ENCODE measurements around the gene TRPV3. TPM values are rescaled to one million over a fixed set of nuclear protein-coding genes. Genes with fewer than 3 reads are reported as not detected.
"Not testable (repeated sequence)": the region's sequence is repeated elsewhere in the genome, so short reads cannot be mapped to it uniquely, and the experiment has no call there.

The TRPV3 gene
- total RNA-seq, 1 donor from 2014 or later = 1.3 TPM

DNA sequence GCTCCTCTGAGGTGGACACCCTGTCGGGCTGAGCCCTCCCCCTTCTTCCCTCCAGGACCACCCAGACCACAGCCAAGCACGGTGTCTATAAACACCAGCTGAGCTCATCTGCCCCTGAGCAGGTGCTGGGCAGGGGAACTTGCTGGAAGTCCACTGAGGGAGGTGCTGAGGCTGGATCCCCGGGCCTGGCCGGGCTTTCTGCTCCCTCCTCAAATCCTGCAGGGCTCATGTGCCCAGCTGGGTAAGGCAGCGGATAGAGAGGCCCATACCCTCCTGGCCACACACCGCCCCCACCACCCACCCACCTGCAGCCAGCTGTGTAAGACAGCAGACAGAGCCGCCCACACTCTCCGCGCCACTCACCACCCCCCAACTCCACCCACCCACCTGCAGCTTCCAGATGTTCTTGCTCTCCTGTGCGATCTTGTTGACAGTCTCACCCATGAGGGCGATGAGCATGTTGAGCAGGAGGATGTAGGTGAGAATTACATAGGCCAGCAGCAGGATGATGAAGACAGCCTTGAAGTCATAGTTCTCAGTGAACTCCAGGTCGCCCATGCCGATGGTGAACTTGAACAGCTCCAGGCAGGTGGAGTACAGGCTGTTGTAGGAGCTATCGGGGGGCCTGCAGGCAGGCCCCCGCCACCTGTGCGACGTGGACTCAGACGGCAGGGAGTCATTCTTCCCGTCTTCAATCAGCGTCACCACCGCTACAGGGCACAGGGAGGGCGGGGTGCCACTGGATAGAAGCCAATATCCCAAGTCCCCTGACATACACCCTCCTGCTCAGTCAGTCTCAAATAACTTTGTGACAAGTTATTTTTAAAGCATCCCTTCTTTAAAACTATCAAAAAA, 15.9 kb upstream of the TRPV3 start:
- no peak for ATAC-seq

DNA sequence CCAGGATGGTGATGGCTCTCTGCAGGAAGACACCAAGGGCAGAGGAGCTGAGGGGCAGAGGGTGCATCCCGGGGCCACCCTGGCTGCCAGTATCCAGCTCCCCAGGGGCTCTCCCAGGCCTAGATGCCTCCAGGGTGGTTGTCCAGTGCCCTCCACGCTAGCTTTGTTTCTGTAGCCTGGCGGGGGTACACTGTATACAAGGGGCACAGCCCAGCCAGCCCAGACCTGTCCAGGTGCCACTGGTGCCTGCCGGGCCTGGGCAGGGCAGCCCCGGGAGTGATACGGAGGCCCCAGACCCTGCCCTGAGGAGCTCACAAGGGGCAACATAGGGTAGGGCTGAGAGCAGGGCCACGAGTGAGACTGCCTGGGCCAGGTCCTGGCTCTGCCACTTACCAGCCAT, 14.6 kb upstream of the TRPV3 start:
- ATAC-seq = no peak

DNA sequence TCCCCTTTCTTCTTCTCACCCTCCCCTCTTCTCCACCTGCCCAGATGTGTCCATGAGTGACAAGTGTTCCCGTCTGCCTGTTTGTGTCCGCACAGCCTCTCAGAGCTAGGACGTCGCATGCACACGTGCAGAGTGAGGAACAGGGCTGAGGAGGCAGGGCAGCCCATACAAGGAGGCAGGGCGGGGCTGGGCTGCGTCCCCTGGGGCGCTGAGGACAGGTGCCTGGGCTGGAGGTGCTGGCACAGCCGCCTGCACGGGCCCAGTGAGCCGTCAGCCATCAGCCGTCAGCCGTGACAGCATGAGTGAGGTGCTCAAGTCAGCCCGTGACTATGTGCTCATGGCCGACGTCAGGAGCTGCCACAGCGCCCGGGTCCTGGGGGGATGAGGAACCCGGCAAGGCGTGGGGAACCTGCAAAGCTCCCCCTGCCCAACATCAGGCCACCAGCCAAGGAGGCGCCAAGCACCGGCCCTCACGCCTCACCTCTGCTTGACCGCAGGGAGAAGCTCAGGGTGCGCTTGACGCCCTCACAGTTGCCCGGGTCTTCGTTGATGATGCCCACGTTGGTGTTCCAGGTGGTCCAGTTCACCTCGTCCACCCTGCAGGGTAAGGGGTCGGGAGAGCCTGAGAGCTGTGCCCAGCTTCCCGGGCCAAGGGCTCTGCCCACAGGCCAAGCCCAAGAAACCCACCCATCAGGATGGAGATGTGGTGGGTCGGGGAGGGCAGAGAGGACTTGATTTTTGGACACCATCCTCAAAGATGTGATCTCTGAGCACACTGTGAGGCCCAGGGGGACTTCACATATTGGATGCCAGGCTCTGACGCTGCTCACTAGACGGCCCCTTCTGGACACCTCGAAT, 13.7 kb upstream of the TRPV3 start:
- peak; percentile 36 for ATAC-seq

DNA sequence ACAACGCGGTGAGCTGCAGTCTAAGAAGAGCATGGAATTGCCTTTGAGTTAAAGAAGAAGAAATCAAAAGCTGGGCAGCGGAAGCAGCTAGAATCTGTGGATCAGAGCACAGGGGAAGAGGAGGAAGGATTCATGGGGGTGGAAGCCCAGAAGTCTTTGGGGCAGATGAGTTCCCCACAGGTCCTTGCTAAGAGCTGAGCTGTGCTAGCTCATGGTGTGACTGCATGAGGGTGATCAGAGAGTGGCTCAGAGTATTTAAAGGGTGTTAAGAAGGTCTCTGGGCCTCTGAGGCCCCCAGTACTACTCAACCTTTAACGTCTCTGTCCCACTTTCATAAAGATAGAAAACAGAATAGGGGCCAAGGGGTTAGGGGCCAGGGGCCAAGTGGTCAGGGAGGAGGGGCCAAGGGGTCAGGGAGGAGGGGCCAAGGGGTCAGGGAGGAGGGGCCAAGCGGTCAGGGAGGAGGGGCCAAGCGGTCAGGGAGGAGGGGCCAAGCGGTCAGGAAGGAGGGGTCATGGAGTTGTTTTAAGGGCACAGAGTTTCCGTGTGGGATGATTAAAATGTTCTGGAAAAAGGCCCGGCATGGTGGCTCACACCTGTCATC, 12.0 kb upstream of the TRPV3 start:
- ATAC-seq = no peak

DNA sequence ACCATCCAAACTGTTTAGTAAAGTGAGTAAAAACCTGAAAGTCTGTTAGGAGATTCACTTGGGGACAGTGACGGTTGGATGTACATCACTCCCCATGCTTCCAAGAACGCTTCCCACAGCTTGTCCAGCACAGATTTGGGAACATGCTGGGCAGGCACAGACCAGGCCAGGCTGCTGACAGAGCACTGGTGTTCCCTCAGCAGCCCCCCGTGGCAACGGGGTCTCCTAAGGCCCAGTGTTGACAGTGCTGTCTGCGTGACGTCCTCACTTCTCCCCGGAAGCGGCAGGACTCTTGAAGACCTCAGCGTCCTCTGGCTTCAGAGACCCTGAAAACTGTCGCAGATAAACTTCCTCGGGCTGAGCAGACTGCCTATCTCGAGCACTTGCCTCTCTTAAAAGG, 8.9 kb upstream of the TRPV3 start:
- no peak for ATAC-seq

DNA sequence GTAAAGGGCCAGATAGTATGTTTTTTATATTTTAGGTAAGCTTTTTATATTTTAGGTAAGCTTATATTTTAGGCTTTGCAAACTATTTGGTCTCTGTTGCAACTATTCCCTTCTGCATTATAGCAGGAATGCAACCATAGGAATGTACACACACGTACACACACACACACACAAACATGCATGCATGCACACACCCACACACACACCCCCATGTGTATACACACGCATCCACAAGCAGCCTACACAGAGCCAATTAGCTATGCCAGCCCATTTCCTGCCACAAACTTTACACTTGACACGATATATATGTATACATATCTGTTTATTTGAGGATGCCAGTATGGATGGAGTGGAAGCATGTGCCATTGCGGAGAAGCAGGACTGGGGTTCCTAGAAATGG, 7.5 kb upstream of the TRPV3 start:
- no peak for ATAC-seq

DNA sequence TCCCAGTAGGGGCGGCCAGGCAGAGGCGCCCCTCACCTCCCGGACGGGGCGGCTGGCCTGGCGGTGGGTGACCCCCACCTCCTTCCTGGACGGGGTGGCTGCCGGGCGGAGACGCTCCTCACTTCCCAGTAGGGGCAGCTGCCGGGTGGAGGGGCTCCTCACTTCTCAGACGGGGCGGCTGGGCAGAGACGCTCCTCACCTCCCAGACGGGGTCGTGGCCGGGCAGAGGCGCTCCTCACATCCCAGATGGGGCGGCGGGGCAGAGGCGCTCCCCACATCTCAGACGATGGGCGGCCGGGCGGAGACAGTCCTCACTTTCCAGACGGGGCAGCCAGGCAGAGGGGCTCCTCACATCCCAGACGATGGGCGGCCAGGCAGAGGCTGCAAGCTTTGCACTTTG, 6.6 kb upstream of the TRPV3 start:
- ATAC-seq = not testable (repeated sequence)

DNA sequence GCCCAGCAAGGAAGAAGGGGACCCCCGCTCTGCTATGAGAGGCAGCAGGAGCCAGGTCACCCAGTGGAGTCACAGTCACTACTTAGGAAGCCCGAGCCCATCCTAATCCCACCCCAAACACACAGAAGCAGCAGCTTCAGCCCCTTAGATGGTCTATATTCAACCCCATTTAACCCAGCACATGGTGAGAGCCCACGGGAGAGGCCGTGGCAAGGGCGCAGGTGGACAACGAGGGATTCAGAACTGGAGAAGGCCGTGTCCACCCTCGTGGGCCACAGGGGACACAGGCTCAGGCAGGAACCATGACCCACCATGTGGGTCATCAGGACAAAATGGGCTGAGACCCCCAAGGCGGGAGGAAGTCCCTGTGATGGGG, 1.6 kb upstream of the TRPV3 start:
- no peak for ATAC-seq

DNA sequence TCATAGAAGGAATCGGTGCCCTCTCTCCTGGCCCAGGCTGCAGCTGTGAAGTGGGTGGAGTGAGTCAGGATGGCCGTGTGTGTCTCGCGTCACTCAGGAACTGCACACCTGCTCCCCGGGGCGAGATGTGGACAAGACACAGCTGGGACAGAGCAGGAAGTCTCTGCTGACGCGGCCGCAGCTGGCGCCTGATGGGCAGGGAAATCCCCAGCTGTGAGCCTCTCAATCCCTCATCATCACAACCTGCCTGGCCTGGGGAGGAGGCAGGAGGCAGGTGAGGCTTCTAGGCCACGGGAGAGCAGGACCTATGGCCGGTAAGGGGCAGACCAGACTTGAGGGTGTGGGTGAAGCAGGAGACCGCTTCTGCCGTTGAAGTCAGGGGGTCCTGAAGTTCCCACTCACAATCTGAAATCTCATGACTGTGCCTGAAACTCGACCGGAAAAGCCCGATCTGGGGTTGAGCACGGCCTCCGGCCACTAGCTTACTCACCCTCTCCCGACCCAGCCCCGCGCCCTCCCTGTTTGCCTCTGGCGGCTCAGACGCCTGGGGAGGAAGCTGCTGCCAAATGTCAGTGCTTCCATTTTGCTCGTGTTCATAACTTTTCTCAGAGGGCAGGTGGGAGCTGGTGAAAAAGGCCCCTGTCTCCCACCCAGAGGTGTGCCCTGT, 1.1 kb upstream of the TRPV3 start:
- peak; percentile 89 for ATAC-seq

DNA sequence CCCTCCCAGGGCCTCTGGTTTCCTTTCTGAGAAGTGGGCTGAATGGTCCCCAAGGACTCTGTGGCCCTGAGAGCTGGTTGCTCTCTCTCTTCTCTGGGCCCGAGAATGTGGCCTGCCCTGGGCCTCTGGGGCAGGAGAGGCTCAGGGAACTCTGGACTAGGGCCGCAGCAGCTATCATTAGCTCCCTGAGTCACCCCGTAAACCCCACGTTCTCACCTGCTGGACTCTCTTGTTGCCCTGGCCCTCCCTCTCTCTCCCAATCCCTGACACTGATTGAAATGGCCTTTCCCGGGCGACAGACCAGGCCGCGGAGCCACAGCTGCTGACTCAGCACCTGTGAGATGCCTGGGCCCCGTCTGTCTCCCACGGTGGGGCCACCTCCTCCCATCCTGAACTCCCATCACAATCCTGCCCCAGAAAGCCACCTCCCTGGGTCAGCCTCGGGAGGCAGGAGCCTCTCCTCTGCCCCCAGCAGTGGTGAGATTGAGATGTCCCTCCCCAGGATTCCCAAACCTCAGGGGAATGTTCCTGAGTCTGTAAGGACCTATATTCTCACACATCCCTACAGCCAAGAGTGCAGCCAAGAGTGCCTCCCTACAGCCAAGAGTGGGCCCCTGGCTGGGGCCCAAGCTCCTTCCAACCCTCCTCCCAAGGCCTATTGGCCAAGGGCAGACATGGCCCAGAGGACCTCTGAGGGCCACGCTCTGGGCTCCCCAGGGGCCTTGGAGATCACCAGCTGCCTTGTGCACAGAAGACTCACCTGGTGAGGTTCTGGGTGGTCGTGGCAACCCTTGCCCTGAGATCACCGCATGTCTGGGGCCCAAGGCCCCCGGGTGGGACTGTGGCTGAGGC, 470 bp downstream of the TRPV3 start:
- ATAC-seq = peak; percentile 3

DNA sequence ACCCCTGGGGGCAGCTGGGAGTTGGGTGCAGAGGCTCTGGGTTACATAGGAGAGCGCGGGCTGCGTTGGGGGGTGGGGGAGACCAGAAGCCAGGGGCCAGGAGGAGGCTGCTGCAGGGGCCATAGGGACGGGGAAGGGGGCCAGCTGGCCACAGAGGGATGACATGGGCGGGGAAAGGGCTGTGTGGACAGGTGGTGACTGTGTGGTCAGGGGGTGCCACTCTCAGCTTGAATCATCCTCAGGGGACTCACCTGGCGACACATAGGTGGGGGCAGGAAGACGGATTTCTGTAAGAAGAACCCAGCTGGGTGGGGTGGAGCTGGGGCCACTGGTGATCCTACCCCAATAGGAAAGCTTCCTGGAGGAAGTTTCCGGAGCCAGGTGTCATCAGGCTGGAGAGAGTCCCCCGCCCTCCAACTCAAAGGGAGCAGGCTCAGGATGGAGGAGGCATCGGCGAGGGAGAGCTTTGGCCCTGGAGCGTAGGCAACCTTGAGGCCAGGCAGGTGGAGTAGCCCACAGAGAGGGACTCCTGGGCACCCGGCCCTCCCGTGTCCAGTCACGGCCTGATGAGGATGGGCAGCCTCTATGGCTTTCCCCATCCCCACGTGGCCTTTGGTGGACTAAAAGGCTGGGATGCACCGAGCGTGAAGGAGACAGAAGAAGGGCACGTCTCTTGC, 1.2 kb downstream of the TRPV3 start:
- no peak for ATAC-seq

DNA sequence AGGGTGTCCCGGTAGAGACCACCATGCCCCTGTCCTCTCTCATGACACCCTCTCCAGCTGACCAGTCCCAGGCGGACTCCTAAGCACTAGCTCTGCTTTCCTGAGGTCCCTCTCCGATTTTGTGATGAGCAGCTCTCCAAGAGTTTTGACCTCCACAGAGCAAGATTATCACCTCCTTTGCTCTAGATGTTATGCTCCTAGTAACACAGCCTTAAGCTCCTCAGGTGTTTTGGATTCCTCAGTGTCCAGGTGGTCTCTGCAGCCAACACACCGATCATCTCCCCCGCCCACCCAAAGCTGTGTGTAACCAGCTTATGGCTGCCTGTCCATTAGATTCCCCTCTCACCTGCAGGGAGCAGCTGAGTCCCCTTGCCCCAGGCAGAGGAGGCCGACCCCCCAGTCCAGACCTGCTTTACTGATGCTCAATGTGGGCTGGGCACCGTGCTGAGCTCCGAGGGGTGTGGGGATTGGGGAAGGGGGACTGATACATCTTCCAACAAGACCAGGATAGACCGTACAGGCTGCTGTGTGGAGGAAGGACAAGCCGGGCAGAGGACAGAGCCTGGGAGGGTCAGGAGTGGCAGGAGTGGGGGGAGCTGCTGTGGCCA, 2.3 kb downstream of the TRPV3 start:
- ATAC-seq = no peak

DNA sequence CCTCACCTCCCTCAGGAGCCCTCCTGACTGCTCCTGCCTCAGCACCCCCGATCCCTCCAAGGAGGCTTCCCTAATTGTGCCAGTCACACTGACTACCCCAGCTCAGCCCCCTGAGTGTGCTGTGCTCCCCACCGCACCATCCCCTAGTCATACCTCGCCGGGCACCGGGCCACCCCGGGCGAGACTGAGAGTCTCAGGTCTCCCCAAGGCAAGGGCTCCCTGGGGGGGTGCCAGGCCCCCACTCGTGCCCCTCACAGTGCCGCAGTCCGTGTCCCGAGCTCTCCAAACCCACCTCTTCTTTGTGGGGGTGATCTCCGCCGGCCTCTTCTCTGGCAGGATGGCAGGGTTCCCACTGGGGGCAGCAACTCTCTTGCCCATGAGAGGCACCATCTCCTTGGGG, 3.2 kb downstream of the TRPV3 start:
- ATAC-seq = no peak

DNA sequence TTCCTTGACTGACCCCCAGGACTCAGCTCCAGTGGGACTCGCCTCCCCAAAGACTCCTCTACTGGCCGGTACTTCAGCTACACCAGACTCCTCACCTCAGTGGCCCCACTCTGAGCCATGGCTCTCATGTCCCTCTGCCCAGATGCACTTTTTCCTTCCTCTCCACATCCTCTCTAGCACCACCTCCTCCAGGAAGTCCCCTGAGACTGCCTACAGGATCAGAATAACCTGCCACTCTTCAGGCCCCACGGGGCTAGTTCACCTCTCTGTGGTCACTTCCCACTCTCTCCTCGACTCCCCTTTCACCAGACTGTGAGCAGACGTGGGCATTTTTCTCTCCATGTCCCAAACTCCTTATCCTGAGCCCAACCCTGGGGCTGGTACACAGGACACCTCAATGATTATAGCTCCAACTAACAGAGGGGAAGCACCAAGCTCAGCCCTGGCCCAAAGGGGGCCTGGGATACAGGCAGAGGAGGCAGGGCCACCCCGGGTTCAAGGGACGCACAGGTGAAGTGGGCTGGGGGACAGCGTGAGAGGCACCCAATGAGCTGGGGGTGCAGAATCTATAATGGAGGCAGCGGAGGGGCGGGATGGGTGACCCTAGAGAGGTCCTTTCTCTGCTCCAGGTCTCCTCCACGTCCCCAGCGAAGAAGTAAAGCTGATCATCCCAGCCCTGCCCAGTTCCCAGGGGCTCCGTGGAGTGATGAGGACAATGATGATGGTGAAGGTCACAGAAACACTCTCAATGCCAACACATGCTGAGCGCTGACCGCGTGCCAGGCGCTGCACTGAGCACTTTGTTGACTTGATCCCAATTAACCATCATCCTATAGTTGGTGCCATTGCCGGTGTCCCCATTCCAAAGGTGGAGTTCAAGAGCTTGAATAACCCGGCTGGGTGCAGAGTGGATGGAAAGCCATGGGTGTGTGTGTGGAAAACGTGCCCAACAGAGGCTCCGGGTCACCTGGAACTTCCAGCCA, 3.9 kb downstream of the TRPV3 start:
- no peak for ATAC-seq

DNA sequence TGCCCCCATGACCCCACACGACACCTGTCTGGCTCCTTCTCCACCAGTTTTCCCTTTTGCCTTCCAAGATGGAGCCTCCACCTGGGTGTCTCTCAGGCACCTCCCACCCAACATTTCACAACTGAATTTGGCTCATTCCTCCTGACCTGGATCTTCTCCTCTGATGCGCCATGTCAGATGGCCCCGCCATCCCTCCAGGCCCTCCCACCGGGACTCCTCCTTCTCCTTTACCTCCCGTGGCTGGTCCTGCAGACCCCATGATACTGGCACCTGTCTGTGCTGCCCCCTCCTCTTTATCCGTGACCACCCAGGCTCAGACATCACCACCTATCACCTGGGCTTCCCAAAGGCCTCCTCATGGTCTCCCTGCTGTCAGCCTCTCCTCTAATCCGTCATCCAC, 4.7 kb downstream of the TRPV3 start:
- ATAC-seq = no peak

DNA sequence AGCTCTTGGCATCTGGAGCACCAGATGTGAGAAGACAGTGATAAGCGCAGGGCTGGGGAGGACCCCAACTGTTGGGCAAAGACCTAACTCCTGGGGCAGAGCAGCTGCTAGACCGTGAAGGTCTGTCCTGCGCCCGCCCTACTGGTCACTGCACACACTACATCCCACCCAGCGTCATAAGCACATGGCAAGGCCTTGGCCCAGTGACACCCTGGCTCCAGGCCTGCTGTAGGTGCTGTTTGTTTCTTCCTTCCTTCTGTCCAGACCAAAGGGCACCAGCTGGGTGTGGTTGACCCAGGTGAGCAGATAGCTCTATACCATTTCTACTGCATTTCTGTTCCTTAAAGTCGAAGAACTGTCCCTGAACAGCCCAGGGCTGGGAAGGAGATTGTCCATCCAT, 6.4 kb downstream of the TRPV3 start:
- ATAC-seq = no peak

DNA sequence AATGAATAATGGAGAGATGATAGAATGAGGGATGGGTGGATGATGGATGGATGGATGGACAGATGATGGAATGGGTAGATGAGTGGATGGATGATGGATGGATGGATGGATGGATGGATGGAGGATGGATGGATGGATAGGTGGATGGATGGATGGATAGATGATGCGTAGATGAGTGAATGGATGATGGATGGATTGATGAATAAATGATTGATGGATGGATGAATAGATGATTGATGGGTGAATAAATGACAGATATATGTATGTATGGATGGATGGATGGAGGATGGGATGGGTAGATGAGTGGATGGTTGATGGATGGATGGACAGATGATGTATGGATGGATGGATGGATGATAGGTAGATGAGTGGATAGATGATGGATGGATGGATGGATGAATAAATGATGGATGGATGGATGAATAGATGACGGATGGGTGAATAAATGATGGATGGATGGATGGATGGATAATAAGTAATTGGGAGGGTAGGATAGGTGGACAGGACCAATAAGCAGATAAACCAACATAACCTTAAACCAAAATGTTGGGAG, 7.9 kb downstream of the TRPV3 start:
- ATAC-seq = no peak

DNA sequence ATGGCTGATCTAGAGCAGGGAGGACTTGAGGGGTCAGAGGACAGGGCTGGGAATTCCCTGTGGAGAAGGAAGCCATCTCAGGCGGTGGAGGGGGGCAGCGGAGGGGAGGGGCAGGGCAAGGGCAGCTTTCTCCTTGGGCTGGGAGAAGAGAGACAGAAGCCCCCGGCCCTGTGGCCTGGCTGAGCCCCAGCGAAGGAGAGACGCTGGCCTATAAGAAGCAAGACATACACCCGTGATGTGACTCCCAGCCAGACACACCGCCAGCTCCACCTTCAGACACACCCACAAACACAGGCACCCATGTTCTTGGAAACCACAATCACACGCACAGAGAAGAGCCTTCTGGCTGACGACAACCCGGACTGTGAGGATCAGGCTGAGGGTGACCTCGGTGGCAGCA, 10.0 kb downstream of the TRPV3 start:
- no peak for ATAC-seq

DNA sequence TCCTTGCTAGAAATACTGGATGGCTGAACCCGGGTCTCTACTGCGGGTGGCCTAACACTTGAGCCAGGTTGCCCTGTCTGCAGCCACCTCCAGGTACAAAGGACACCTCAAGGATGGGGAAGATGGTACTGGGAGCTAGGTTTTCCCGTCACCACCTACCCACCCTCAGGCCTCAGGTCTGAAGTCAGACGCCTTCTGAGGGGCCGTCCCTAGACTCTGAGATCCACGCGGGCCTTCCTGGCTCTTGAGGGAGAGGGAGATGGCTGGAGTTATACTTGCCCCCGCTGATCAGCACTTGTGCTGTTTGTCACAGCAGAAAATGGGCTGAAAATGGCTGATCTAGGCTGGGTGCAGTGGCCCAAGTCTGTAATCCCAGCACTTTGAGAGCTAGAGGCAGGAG, 10.6 kb downstream of the TRPV3 start:
- no peak for ATAC-seq

All from esophagus mucosa (tissue), 1 donor.